Stimulated activated CD8-positive, alpha-beta memory T cell treated with anti-CD3 and anti-CD28 coated beads, Interleukin-4, amount 100 ng/mL, for 4 hours (primary cell): ENCODE data around the gene HLA-DMA.
"Not testable (repeated sequence)": the region's sequence is repeated elsewhere in the genome, so short reads cannot be mapped to it uniquely, and the experiment has no call there.

ENCODE experiments used
- DNase-seq, 2 donors: peaks; one replicate each; pipeline ENCODE4 v3.0.0-alpha.2; 2020; ENCODE audit warnings: low read depth in 2 of 2, low spot score in 1 of 2

The HLA-DMA gene

GRCh38 chr6:32954986-32955802, 2.3 kb upstream of the HLA-DMA start:
- no peak for DNase-seq

GRCh38 chr6:32954267-32954666, 1.4 kb upstream of the HLA-DMA start:
- DNase-seq, result no peak

GRCh38 chr6:32953775-32954174, 878 bp upstream of the HLA-DMA start:
- DNase-seq, result no peak

- no peak for DNase-seq
Observed at GRCh38 chr6:32950449-32950848, 2.4 kb downstream of the HLA-DMA start.

- DNase-seq, result no peak
Observed at GRCh38 chr6:32950010-32950409, 2.9 kb downstream of the HLA-DMA start.

GRCh38 chr6:32949113-32949512, 3.8 kb downstream of the HLA-DMA start:
- no peak for DNase-seq

- no peak for DNase-seq
Observed at GRCh38 chr6:32947552-32948465, 5.1 kb downstream of the HLA-DMA start.

- no peak for DNase-seq
Observed at GRCh38 chr6:32946893-32947292, 6.0 kb downstream of the HLA-DMA start.

GRCh38 chr6:32945953-32946352, 6.9 kb downstream of the HLA-DMA start:
- DNase-seq, result no peak

GRCh38 chr6:32945108-32945760, 7.7 kb downstream of the HLA-DMA start:
- DNase-seq, result peak in 1 of 2 donors; percentile 56

- no peak for DNase-seq
Observed at GRCh38 chr6:32943864-32944649, 8.8 kb downstream of the HLA-DMA start.

- DNase-seq, result not testable (repeated sequence)
Observed at GRCh38 chr6:32942555-32943123, 10.3 kb downstream of the HLA-DMA start.

- peak in 1 of 2 donors; percentile 32 for DNase-seq
Observed at GRCh38 chr6:32941214-32941768, 11.6 kb downstream of the HLA-DMA start.

- no peak for DNase-seq
Observed at GRCh38 chr6:32940656-32941213, 12.2 kb downstream of the HLA-DMA start, which contains the start of gene HLA-DMB. Gene HLA-DMB (minus strand): TSS chr6:32941028. CDS start chr6:32940807, 221 bp downstream.

GRCh38 chr6:32938494-32938893, 14.4 kb downstream of the HLA-DMA start:
- no peak for DNase-seq

- no peak for DNase-seq
Observed at GRCh38 chr6:32937230-32937633, 15.7 kb downstream of the HLA-DMA start.

- DNase-seq, result no peak
Observed at GRCh38 chr6:32936239-32937152, 16.4 kb downstream of the HLA-DMA start.

GRCh38 chr6:32935551-32936238, 17.2 kb downstream of the HLA-DMA start:
- DNase-seq, result no peak
